GM18867 (cell line): ENCODE measurements around the gene CTNND2.
"Not testable (repeated sequence)": the region's sequence is repeated elsewhere in the genome, so short reads cannot be mapped to it uniquely, and the experiment has no call there.

Experiments
- ATAC-seq: cut with Tn5 transposase; IDR thresholded peaks from one replicate; pipeline ENCODE4 v1.9.1; 2021; ENCODE audit warnings: mild to moderate bottlenecking, moderate library complexity; ENCODE audit not compliant: unreplicated experiment

The CTNND2 gene

DNA sequence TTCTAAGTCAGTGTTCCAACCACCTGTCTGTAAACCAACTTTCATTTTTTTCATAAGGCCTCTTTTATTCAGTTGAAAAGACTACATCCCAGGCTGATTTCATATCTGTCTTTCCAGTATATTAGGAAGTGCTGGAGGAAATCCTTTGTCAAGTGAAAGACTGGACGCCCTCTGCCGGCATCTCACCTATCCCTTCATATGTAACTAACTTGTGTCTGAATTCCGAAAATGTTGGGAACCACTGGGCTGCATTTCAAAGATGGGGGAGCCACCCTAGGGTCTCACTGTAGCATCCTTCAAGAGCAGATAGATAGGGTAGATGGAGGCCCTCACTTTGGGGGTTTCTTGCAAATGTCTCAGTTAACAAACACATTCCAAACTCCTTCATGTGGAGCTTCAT lies 569.8 kb downstream of the CTNND2 start:
- no peak for ATAC-seq

DNA sequence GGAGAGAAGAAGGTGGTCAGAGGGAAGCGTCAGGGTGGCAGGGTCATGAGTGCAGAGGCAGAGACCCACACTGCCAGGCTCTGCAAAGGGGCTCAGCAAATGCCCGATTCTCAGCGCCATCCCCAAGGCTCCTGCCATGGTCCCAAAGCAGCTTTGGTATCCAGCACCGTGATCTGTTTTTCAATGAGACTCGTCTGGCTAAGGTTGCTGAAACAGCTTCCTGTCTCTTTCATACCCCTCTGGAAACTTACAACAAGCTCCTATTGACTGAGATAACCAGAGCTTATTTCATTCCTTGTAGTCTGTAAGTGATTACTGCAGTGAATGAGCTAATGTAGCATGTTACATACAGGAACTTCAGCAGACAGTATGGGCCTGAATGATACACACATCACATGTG lies 574.6 kb downstream of the CTNND2 start:
- no peak for ATAC-seq

DNA sequence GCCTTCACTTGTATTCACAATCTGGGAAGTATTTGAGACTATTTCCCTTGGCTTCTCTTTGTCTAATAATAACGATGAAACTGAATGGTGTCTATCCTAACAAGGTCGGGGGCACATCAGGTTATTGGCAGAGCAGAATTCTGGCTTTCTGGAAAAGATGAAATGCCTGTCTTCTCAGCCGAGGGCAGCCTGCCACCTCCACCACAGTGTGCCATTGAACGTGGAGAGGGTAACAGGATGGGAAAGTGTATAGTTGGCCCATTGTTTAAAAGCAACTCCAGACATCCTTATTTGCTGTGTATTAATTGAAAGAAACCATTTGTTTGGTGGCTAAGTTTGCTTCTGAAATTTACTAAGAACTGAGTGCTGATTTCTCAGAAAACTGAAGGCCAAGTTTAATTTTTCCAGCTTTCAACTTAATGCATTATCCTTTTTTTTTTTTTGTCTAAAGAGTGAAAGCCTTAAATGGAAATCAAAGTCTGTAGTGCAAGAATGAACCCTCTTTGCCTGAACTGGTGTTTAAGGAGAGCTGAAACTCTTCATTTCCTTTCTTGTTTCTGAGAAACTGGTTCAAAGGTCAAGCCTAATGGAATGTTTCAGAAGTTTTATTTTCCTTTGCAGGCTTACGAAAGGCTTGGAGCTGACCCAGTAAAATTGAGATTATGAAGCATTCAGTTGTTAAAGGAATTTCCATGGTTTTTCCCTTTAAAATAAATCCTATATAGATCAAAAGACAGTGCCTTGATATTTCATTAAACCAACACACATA lies 579.5 kb downstream of the CTNND2 start:
- ATAC-seq = no peak

DNA sequence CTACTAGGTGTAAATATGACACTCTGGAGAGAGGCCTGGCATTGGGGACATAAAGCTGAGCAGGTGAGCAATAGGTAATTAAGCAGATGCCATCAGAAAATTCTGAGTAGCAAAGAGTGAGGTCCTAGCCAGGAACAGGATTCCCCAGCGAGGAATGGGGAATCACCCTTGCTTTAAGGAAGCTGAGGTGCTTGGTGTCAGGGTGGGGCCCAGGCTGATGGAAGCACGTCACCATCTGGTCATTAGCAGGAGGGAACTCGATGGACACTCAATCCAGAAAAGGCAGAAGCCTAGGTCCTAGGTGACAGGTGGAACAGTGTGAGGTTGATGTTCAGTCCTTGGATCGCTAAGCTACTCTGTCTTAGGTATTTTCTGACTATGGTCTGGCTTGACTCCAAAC lies 580.5 kb downstream of the CTNND2 start:
- no peak for ATAC-seq

DNA sequence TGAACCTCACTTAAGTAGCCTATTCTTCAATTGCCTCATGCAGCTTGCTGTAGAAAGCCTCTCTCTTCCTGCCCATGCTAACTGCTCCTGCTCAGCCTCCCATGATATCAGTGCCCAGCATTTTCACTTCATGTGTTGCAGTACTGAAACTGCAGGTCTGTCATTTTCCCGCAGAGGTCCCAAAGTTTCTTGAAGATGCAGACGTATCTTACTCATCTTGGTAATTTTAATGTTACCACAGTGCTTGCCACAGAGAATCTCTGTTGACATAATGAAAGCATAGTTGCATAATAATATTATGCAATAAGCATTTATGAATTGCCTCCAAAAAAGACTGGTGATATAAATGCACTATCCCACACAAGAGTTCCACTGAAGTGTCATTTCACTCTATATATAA lies 582.1 kb downstream of the CTNND2 start:
- ATAC-seq = no peak

GRCh38 chr5:11319836-11320580 lies 584.2 kb downstream of the CTNND2 start:
- no peak for ATAC-seq

- ATAC-seq = not testable (repeated sequence)
Measured at GRCh38 chr5:11313694-11314093, 590.6 kb downstream of the CTNND2 start.

DNA sequence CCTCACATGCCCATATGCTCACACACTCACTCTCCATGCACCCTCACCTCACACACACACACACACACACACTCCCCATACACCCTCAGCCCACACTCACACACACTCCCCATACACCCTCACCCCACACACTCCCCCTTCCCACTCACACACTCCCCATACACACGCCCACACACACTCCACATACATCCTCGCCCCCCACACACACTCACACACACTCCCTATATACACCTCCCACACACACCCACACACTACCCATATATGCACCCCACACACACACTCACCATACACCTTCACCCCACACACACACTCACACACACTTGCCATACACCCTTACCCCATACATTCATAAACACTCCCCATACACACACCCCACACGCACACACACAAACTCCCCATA lies 592.5 kb downstream of the CTNND2 start:
- ATAC-seq = no peak

- ATAC-seq = no peak
Measured at GRCh38 chr5:11311272-11311671, 593.0 kb downstream of the CTNND2 start.

DNA sequence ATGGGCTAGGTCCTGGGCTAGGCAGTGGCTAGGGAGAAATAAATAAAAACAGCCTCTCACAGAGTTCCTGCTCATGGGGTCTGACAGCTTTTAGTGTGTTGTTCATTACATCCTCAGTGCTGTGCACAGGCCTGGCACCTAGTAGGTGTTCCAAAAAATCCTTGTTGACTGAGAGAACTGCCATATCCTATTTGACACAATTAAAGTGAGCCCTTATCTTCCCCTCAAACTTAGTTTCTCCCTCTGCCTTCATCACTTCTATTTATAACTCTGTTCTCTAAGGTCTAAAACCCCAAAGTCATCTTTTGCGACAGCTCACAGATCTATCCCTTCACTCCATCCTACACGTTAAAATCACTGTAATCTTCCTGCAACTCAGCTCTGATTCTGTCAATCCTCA lies 594.1 kb downstream of the CTNND2 start:
- no peak for ATAC-seq

GRCh38 chr5:11306365-11306764 lies 597.9 kb downstream of the CTNND2 start:
- ATAC-seq = no peak

- no peak for ATAC-seq
Measured at GRCh38 chr5:11305245-11305644, 599.0 kb downstream of the CTNND2 start.

GRCh38 chr5:11304641-11305040 lies 599.6 kb downstream of the CTNND2 start:
- no peak for ATAC-seq

- no peak for ATAC-seq
Measured at GRCh38 chr5:11302663-11303062, 601.6 kb downstream of the CTNND2 start.

DNA sequence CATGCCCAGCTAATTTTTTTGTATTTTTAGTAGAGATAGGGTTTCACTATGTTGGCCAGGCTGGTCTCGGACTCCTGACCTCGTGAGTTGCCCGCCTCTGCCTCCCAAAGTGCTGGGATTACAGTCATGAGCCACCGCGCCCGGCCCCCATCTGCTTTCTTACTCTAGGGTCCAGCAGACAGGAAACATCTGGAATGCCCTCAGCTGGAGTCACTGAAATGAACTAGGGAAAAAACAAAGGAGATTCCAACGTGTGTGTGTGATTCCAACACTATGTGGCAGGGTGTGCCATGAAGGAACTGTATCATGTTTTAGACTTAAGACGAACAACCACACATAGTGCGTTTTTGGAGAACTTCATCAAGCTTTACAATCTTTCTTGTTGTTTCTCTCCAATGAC lies 603.1 kb downstream of the CTNND2 start:
- ATAC-seq = no peak

- ATAC-seq = no peak
Measured at GRCh38 chr5:11300736-11301135, 603.5 kb downstream of the CTNND2 start.

GRCh38 chr5:11298877-11299276 lies 605.4 kb downstream of the CTNND2 start:
- no peak for ATAC-seq

DNA sequence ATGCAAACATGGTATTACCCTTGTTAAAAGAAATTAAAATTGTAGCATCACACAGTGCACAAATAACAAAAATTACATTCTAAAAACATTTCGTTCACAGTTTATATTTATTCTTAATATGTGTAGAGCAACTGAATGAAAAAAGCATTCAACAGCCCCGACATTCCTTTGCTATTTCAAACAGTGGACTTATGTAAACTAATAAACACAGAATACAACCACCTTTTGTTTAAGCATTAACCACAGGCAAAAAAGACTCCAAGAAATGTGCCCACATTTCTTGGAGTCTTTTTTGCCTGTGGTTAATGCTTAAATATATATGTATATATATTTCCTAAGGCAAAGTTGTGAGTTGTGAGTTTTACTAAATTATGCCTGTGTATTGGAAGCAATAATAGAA lies 610.7 kb downstream of the CTNND2 start:
- no peak for ATAC-seq

DNA sequence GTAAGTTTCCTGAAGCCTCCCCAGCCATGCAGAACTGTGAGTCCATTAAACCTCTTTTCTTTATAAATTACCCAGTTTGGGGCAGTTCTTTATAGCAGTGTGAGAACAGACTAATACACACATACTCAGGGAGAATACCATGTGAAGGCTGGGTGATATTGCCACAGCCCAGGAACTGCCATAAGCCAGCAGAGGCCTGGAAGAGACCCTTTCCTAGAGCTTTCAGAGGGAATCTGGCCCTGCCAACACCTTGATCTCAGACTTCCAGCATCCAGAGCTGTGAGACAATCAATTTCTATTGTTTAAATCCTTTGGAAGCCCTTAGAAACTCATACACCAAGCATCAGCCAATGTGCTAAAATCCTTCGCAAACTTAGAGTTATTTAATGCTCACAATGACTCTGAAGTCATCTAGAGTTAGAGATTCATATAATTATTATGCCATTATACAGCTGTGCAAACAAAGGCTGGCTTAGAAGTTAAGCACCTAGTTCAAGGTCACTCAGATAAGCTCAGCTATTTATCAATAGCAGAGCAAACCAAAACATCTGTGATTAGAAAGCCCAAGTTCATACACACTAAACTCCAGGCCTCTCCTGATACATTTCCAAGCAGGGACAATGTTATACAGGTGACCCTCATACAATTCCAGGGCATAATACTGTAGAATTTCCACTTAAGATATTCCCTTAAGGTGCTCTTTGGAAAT lies 611.4 kb downstream of the CTNND2 start:
- no peak for ATAC-seq

DNA sequence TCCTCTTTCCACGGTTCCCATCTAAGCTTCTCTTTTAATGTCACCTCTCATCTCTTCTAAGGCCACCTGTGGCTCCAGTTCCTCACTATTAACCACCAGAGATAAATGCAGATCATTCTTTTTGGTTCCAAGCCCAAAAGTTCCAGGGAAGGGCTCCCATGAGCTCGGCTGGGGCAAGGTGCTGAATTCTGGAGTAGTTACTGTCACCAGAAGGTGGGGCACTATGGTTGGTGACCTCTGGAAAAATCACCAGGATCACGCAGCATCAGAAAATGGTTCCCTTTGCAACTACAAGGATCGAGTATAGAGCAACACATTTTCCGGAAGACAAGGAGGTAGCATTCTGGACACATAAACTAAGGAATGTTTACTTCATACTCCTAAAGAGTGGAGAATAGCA lies 614.5 kb downstream of the CTNND2 start:
- ATAC-seq = no peak

DNA sequence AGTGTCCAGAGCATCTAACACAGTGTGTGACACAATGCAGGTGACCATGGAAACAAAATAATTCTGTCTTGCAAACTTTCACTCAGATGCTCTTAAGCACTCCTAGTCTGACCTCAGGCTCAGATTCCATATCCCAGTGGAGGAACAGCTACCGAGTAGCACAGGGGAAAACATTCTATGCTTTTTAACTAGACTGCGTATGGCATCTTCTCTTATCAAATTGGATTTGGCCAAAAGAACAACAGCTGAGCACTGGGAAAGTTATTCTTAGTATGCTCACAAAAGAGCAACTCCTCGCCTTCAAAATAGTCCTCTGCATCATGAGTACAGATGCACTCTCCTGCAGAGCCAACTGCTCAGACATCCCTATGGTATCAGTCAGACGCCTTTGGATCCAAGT lies 615.0 kb downstream of the CTNND2 start:
- no peak for ATAC-seq

DNA sequence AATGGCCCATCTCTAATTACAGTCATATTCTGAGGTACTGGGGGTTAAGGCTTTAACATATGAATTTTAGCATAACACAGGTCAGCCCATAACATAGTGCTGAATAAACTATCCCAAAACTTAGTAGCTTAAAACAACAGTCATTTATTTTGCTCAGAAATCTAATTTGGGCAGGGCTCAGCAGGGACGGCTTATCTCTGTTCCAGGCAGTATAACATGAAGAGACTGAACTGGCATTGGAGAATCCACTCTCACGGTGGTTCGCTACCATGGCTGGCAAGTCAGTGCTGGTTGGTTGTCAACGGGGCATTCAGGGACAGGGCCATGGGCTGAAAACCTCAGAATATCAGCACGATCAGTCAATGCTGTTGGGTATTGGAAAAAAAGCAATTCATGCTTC lies 622.4 kb downstream of the CTNND2 start:
- ATAC-seq = no peak
